ENCODE measurements around the gene CXCL6. TPM values are rescaled to one million over a fixed set of nuclear protein-coding genes. Genes with fewer than 3 reads are reported as not detected.

Gene CXCL6
- total and polyA plus RNA-seq, 7 donors: 0.04 to 0.54 (median 0.14) TPM; not detected in 3

DNA sequence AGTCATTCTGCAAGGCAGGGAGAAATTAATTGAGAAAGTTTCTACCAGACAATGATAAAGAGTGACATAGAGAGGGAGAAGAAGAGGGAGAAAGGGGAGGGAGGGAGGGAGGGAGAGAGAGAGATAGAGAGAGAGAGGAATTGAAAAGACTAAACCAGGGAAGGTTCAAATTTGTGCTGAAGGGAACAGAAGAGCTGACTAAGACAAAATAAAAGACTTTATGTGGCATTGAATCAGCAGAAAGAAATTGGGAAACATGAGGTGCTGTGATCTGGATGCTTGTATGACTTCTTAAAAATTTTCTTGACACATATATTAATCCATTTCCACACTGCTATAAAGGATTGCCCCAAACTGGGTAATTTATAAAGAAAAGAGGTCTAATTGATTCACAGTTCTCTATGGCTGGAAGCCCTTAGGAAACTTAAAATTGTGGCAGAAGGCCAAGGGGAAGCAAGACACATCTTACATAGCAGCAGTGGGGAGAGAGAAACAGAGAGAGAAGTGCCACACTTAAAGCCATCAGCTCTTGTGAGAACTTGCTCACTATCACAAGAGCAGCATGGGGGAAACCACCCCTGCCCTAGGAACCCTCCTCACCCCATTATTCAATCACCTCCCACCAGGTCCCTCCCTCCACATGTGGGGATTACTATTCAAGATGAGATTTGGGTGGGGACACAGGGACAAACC is 13.5 kb upstream of the CXCL6 start:
- ATAC-seq: no peak

DNA sequence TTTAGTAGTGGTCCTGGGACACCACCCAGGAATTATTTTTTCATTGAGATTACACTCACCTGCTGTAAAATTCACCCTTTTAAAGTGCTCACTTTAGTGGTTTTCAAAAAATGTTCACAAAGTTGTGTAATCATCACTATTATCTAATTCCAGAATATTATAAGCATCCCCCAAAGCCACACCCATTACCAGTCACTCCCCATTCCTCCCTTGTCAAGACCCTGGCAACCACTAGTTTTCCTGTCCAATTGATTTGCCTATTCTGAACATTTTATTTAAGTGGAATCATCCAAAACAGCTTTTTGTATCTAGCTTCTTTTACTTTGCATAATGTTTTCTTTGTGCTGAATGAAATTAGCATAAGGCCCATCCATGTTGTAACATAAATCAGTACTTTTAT is 12.7 kb upstream of the CXCL6 start:
- no peaks in the 10 kb centered on the region for H3K27me3 ChIP-seq (ENCODE audit: insufficient read depth in 3 of 3, low read length in 2 of 3)
- no peak for DNase-seq
- intact Hi-C loops (cut with DNase I): no loop called here
- no peak for ATAC-seq
- no peaks in the 10 kb centered on the region for H3K4me1 ChIP-seq
- no peaks in the 10 kb centered on the region for H3K36me3 ChIP-seq (ENCODE audit: insufficient read depth in 1 of 2, low read depth in 1 of 2)
- TF ChIP-seq CTCF (IDR thresholded peaks at IDR 0.05): no peak
- no peak overlapping the region for H3K27ac ChIP-seq
- H3K9me3 ChIP-seq: no peaks in the 10 kb centered on the region
- H3K4me3 ChIP-seq: no peak overlapping the region

More for the DNA sequence above, 13.5 kb upstream of the CXCL6 start:
- Histone ChIP-seq H3K36me3 (ENCODE audit: insufficient read depth in 1 of 2, low read depth in 1 of 2) (no peaks in the 10 kb centered on the region), H3K4me1 (no peaks in the 10 kb centered on the region), H3K9me3 (no peaks in the 10 kb centered on the region), H3K27ac (no peak overlapping the region), H3K4me3 (no peak overlapping the region), H3K27me3 (ENCODE audit: insufficient read depth in 3 of 3, low read length in 2 of 3) (no peaks in the 10 kb centered on the region)
- no peak for TF ChIP-seq CTCF (IDR thresholded peaks at IDR 0.05)
- intact Hi-C loops (cut with DNase I): no loop called here
- no peak for DNase-seq

DNA sequence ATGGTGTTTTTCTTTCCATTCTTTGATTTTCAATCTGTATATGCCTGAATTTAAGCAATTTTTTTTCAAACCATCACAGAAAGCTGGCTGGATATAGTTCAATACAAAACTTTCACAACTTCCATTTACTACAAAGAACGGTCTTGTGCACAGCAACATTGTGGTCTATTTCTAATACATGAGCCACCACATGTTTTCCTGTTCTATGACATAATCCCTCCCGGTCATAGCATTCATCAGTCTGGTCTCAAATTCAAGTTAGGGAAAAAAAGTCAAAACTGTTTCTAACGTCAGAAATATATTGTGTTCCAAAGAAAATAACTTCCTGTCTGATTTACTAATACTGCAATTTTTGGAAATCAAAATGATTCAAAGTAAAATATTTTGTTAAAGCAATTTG is 7.5 kb upstream of the CXCL6 start:
- no peak for TF ChIP-seq CTCF (IDR thresholded peaks at IDR 0.05)
- DNase-seq (no peak), ATAC-seq (no peak)
- intact Hi-C loops (cut with DNase I): no loop called here
- no peak overlapping the region for H3K27ac ChIP-seq
- H3K4me3 ChIP-seq: no peak overlapping the region
- H3K27me3 ChIP-seq (ENCODE audit: insufficient read depth in 3 of 3, low read length in 2 of 3): no peaks in the 10 kb centered on the region
- H3K36me3 ChIP-seq (ENCODE audit: insufficient read depth in 1 of 2, low read depth in 1 of 2): no peaks in the 10 kb centered on the region
- no peaks in the 10 kb centered on the region for H3K9me3 ChIP-seq
- 16 to 37% (median 17%) methylated on average over 3 of the region's 3 CpGs for WGBS, 3 donors
- no peaks in the 10 kb centered on the region for H3K4me1 ChIP-seq

DNA sequence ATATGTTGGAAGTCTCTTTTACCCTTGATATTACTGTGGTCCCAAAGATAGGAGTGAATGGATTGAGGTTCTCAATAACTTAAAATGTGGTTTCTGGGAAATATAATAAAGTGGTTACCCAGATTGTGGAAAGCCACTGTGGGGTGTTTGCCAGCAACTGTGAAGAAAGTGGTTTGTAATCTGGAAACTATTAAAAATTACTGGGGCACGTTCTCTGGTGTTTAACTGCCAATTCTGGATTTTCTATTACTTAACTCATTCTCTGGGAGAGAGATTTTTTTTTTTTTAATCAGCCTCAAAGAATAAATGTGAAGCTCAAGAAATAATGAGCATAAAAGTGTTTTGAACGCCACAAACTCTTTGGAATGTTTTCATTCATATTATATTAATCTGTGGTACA is 4.9 kb upstream of the CXCL6 start:
- no peak overlapping the region for H3K4me3 ChIP-seq
- H3K27ac ChIP-seq: no peak overlapping the region
- no peak for DNase-seq
- H3K36me3 ChIP-seq (ENCODE audit: insufficient read depth in 1 of 2, low read depth in 1 of 2): no peaks in the 10 kb centered on the region
- no peaks in the 10 kb centered on the region for H3K4me1 ChIP-seq
- intact Hi-C loops (cut with DNase I): no loop called here
- WGBS, 3 donors: 26 to 32% (median 29%) methylated on average over 2 of the region's 2 CpGs
- no peaks in the 10 kb centered on the region for H3K27me3 ChIP-seq (ENCODE audit: insufficient read depth in 3 of 3, low read length in 2 of 3)
- H3K9me3 ChIP-seq: no peaks in the 10 kb centered on the region
- no peak for ATAC-seq
- TF ChIP-seq CTCF (IDR thresholded peaks at IDR 0.05): no peak

DNA sequence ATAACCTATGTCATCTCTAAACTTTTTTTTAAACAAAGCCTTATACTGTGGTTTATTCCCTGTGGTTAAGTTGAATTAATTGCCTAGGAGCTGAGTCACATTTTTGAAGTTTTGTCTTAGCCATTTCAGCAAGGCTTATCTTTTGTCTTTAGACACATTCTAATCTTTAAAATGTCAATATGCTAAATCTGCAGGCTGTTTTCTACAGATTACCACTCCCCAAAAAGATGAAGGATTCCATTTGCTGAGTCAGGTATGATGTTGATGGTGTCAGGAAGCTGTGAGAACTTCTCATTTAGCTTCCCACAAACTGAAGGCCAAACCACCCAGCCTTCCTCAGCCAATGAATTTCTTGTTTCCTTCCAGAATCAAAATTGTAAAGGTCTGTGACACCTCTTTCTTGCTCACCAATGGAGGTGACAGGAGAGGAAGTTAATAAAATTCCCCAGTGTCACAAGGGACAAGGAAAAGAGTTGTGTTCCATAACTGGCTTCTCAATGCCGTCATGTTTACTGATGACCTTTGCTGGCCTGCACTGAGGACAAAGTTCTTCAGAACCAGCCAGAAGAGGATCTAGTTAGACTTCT is 3.7 kb upstream of the CXCL6 start:
- no peaks in the 10 kb centered on the region for H3K9me3 ChIP-seq
- no peaks in the 10 kb centered on the region for H3K4me1 ChIP-seq
- WGBS, 3 donors: 74 to 86% (median 77%) methylated on average over 1 of the region's 1 CpG
- no peak overlapping the region for H3K27ac ChIP-seq
- no peak overlapping the region for H3K4me3 ChIP-seq
- ATAC-seq (no peak), DNase-seq (no peak)
- no peaks in the 10 kb centered on the region for H3K36me3 ChIP-seq (ENCODE audit: insufficient read depth in 1 of 2, low read depth in 1 of 2)
- TF ChIP-seq CTCF (IDR thresholded peaks at IDR 0.05): no peak
- intact Hi-C loops (cut with DNase I): no loop called here
- H3K27me3 ChIP-seq (ENCODE audit: insufficient read depth in 3 of 3, low read length in 2 of 3): no peaks in the 10 kb centered on the region
